ENCODE results near the gene MTMR2.

The MTMR2 gene

GRCh38 chr11:95803973-95804372 lies 119.9 kb downstream of the MTMR2 start:
- Histone ChIP-seq H3K4me2 (no peak overlapping the region), H4K20me1 (peaks cover 3% of the 10 kb centered on the region; the same call in 1 of the 2 replicates), H3K36me3 (peaks cover 77% of the 10 kb centered on the region), H3K9ac (no peak overlapping the region), H3K27me3 (no peaks in the 10 kb centered on the region), H3K9me3 (peaks cover 14% of the 10 kb centered on the region), H3K4me1 (no peaks in the 10 kb centered on the region), H3K4me3 (no peak overlapping the region), H3K27ac (no peak overlapping the region)
- TF ChIP-seq Cebpa-rat (IDR thresholded peaks at IDR 0.05): no peak

GRCh38 chr11:95802806-95803205 lies 121.1 kb downstream of the MTMR2 start:
- Histone ChIP-seq H4K20me1 (peaks cover 15% of the 10 kb centered on the region; the same call in 1 of the 2 replicates), H3K9ac (no peak overlapping the region), H3K36me3 (peaks cover 78% of the 10 kb centered on the region), H3K9me3 (peaks cover 14% of the 10 kb centered on the region), H3K27ac (no peak overlapping the region), H3K27me3 (no peaks in the 10 kb centered on the region), H3K4me3 (no peak overlapping the region), H3K4me1 (no peaks in the 10 kb centered on the region), H3K4me2 (no peak overlapping the region)
- TF ChIP-seq Cebpa-rat (IDR thresholded peaks at IDR 0.05): no peak

- Histone ChIP-seq H3K4me2 (no peak overlapping the region), H3K36me3 (peaks cover 60% of the 10 kb centered on the region), H3K27me3 (no peaks in the 10 kb centered on the region), H3K4me3 (no peak overlapping the region), H3K9me3 (no peaks in the 10 kb centered on the region), H3K9ac (no peak overlapping the region), H3K27ac (no peak overlapping the region), H4K20me1 (peaks cover 37% of the 10 kb centered on the region), H3K4me1 (no peaks in the 10 kb centered on the region)
- no peak for TF ChIP-seq Cebpa-rat (IDR thresholded peaks at IDR 0.05)
Measured at GRCh38 chr11:95800438-95800837, 123.5 kb downstream of the MTMR2 start.

GRCh38 chr11:95799546-95799945 lies 124.4 kb downstream of the MTMR2 start:
- no peak for TF ChIP-seq Cebpa-rat (IDR thresholded peaks at IDR 0.05)
- no peaks in the 10 kb centered on the region for H3K27me3 ChIP-seq
- no peak overlapping the region for H3K9ac ChIP-seq
- H3K9me3 ChIP-seq: no peaks in the 10 kb centered on the region
- no peak overlapping the region for H3K4me3 ChIP-seq
- H4K20me1 ChIP-seq: peaks cover 46% of the 10 kb centered on the region
- no peak overlapping the region for H3K27ac ChIP-seq
- H3K36me3 ChIP-seq: peaks cover 52% of the 10 kb centered on the region
- no peaks in the 10 kb centered on the region for H3K4me1 ChIP-seq
- no peak overlapping the region for H3K4me2 ChIP-seq

GRCh38 chr11:95796501-95796900 lies 127.4 kb downstream of the MTMR2 start:
- no peaks in the 10 kb centered on the region for H3K9me3 ChIP-seq
- peaks cover 76% of the 10 kb centered on the region for H4K20me1 ChIP-seq
- peaks cover 28% of the 10 kb centered on the region for H3K36me3 ChIP-seq
- no peaks in the 10 kb centered on the region for H3K27me3 ChIP-seq
- H3K4me2 ChIP-seq: no peak overlapping the region
- H3K4me1 ChIP-seq: peaks cover 12% of the 10 kb centered on the region
- H3K27ac ChIP-seq: no peak overlapping the region
- H3K9ac ChIP-seq: no peak overlapping the region
- no peak overlapping the region for H3K4me3 ChIP-seq
- no peak for TF ChIP-seq Cebpa-rat (IDR thresholded peaks at IDR 0.05)

GRCh38 chr11:95795627-95796295 lies 128.1 kb downstream of the MTMR2 start:
- H3K4me3 ChIP-seq: no peak overlapping the region
- H3K4me2 ChIP-seq: no peak overlapping the region
- no peaks in the 10 kb centered on the region for H3K27me3 ChIP-seq
- no peak for TF ChIP-seq Cebpa-rat (IDR thresholded peaks at IDR 0.05)
- H3K9ac ChIP-seq: no peak overlapping the region
- H3K4me1 ChIP-seq: peaks cover 16% of the 10 kb centered on the region
- peaks cover 81% of the 10 kb centered on the region for H4K20me1 ChIP-seq
- no peak overlapping the region for H3K27ac ChIP-seq
- H3K9me3 ChIP-seq: no peaks in the 10 kb centered on the region
- peaks cover 28% of the 10 kb centered on the region for H3K36me3 ChIP-seq

- H3K9me3 ChIP-seq: no peaks in the 10 kb centered on the region
- peaks cover 11% of the 10 kb centered on the region for H3K36me3 ChIP-seq
- peaks cover 16% of the 10 kb centered on the region for H3K4me1 ChIP-seq
- H3K4me2 ChIP-seq: no peak overlapping the region
- no peak overlapping the region for H3K4me3 ChIP-seq
- H3K27ac ChIP-seq: no peak overlapping the region
- no peak overlapping the region for H3K9ac ChIP-seq
- H4K20me1 ChIP-seq: peaks cover 79% of the 10 kb centered on the region
- no peak for TF ChIP-seq Cebpa-rat (IDR thresholded peaks at IDR 0.05)
- no peaks in the 10 kb centered on the region for H3K27me3 ChIP-seq
Measured at GRCh38 chr11:95794086-95794485, 129.8 kb downstream of the MTMR2 start.

GRCh38 chr11:95793116-95793515 lies 130.8 kb downstream of the MTMR2 start:
- Histone ChIP-seq H3K27ac (no peak overlapping the region), H3K4me1 (peaks cover 22% of the 10 kb centered on the region), H3K9ac (no peak overlapping the region), H3K9me3 (no peaks in the 10 kb centered on the region), H4K20me1 (peaks cover 69% of the 10 kb centered on the region), H3K27me3 (no peaks in the 10 kb centered on the region), H3K4me2 (no peak overlapping the region), H3K4me3 (no peak overlapping the region), H3K36me3 (0 out of 2 replicates have a peak, but pooled peaks cover 9% of the 10 kb centered on the region)
- no peak for TF ChIP-seq Cebpa-rat (IDR thresholded peaks at IDR 0.05)

- no peak overlapping the region for H3K27ac ChIP-seq
- H4K20me1 ChIP-seq: peaks cover 65% of the 10 kb centered on the region
- H3K9ac ChIP-seq: no peak overlapping the region
- no peaks in the 10 kb centered on the region for H3K9me3 ChIP-seq
- peaks cover 26% of the 10 kb centered on the region for H3K4me1 ChIP-seq
- peak overlapping the region; percentile 79 for H3K4me2 ChIP-seq
- H3K4me3 ChIP-seq: no peak overlapping the region
- 0 out of 2 replicates have a peak, but pooled peaks cover 9% of the 10 kb centered on the region for H3K36me3 ChIP-seq
- TF ChIP-seq Cebpa-rat (IDR thresholded peaks at IDR 0.05): no peak
- no peaks in the 10 kb centered on the region for H3K27me3 ChIP-seq
Measured at GRCh38 chr11:95792700-95793099, 131.2 kb downstream of the MTMR2 start.

- Histone ChIP-seq H3K4me1 (peaks cover 27% of the 10 kb centered on the region), H3K9ac (peak overlapping the region; percentile 94; the same call in 1 of the 2 replicates), H3K4me2 (peak overlapping the region; percentile 79), H3K9me3 (no peaks in the 10 kb centered on the region), H3K27me3 (no peaks in the 10 kb centered on the region), H4K20me1 (peaks cover 60% of the 10 kb centered on the region), H3K4me3 (no peak overlapping the region), H3K27ac (no peak overlapping the region), H3K36me3 (peaks cover 12% of the 10 kb centered on the region; the same call in 1 of the 2 replicates)
- no peak for TF ChIP-seq Cebpa-rat (IDR thresholded peaks at IDR 0.05)
Measured at GRCh38 chr11:95792200-95792599, 131.7 kb downstream of the MTMR2 start.

Data from BLaER1 (cell line).